HL-60/S4 treated with retinoic acid at 250 ng/mL for 4 days and 3 days (cell line): ENCODE results near the gene ZNF888.
"Not testable (repeated sequence)": the region's sequence is repeated elsewhere in the genome, so short reads cannot be mapped to it uniquely, and the experiment has no call there.

Experiments used
- in situ Hi-C: fragments of 300-500 bp; cut with MboI; formaldehyde crosslinking; loops from 2 replicates; pipeline ENCODE4 v1.7.0; 2022; ENCODE audit warnings: low sequenced_read_pairs

ZNF888 gene

DNA sequence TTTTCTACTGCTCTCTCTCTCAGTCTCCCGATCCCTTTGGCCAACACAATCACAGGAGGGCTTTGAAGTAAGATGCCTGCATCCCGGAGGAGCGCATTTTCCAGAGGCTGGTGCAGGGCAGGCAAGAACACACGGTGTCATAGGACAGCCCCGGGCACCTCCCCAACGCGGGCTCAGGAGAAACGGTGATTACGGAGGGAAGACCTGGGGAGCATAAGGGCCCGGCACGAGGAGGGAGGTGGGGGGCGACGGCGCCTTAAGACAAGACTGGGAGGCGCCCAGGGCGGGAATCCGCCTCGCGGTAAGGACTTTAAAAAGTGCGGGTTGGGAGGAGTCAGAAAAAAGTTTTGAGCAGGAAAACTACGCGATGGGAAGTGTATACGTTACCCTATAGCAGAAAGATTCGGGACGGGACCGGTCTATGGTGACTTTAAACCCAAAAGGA, 18.7 kb upstream of the ZNF888 start:
- in situ Hi-C loops, result no loop called here

DNA sequence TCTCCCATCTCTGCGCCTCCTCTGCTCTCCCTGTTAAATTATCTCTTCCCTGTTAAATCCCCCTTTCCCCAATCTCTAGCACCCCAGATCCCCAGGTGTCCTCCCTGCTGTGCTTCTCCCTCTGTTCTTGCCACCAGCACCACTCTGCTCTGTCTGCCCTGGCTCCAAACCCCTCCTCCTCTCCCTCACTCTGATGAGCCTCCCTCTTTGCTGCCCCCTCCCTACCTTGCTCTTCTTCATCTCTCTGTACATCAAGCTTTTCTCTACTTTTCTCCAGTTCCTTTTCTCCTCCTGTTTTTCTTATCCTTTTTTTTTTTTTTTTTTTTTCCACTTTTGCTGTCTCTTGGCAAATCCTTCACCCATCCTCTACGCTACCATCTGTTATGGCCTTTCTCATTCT, 18.3 kb upstream of the ZNF888 start:
- in situ Hi-C loops, result not testable (repeated sequence)

DNA sequence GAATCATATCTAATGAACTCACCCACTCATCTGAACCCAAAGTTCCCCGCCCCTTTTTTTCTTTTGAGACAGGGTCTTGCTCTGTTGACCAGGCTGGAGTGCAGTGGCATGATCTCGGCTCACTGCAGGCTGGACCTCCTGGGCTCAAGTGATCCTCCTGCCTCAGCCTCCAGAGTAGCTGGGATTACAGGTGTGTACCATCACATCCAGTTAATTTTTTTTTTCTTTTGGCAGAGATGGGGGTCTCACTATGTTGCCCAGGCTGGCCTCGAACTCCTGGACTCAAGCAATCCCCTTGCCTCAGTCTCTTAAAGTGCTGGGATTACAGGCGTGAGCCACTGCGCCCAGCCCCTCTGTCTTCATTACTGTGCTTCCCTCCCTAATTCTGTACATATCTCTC, 17.7 kb upstream of the ZNF888 start:
- in situ Hi-C loops, result not testable (repeated sequence)

GRCh38 chr19:52938761-52939160, 15.5 kb upstream of the ZNF888 start:
- in situ Hi-C loops, result no loop called here

GRCh38 chr19:52936954-52937325, 13.7 kb upstream of the ZNF888 start:
- in situ Hi-C loops, result no loop called here

DNA sequence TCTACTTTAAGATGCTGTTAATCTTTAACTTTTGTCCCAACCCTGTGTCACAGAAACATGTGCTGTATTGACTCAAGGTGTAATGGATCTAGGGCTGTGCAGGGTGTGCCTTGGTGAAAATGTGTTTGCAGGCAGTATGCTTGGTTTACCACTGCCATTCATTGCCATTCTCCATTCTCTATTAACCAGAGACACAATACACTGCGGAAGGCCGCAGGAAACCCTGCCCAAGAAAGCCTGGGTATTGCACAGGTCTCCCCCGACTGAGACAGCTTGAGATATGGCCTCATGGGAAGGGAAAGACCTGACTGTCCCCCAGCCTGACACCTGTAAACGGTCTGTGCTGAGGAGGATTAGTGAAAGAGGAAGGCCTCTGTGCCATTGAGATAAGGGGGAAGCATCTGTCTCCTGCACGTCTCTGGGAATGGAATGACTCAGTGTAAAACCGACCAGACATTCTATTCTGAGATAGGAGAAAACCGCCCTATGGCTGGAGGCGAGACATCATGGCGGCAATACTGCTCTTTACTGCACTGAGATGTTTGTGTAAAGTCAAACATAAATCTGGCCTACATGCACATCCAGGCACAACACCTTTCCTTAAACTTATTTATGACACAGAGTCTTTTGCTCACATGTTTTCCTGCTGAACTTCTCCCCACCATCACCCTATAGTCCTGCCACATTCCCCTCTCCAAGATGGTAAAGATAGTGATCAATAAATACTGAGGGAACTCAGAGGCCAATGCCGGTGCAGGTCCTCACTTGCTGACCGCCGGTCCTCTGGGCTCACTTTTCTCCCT, 13.1 kb upstream of the ZNF888 start:
- in situ Hi-C loops, result no loop called here

DNA sequence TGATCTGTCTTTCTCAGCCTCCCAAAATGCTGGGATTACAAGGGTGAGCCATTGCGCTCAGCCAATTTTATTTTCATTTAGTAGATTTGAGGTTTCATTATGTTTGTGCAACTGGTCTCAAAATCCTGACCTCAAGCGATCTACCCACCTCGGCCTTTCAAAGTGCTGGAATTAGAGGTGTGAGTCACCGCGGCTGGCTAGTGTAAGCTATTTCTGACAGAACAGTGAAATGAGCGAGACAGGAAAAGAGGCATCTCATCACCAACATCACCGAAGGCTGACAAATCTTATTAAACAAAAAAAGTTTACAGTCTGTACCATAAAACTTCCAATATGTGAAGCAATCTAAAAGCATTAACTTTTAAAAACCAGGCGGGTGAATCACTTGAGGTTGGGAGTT, 12.2 kb upstream of the ZNF888 start:
- in situ Hi-C loops, result no loop called here

DNA sequence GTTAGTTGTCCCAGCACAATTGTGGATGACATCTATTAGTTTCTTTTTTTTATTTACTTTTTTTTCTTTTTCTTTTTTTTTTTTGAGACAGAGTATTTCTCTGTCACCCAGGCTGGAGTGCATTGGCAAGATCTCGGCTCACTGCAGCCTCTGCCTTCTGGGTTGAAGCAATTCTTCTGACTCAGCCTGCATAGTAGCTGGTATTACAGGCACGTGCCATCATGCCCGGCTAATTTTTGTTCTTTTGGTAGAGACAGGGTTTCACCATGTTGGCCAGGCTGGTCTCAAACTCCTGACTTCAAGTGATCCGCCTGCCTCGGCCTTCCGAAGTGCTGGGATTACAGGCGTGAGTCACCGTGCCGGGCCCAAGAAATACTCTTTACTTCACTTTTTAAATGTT, 1.4 kb upstream of the ZNF888 start:
- in situ Hi-C loops, result not testable (repeated sequence)

DNA sequence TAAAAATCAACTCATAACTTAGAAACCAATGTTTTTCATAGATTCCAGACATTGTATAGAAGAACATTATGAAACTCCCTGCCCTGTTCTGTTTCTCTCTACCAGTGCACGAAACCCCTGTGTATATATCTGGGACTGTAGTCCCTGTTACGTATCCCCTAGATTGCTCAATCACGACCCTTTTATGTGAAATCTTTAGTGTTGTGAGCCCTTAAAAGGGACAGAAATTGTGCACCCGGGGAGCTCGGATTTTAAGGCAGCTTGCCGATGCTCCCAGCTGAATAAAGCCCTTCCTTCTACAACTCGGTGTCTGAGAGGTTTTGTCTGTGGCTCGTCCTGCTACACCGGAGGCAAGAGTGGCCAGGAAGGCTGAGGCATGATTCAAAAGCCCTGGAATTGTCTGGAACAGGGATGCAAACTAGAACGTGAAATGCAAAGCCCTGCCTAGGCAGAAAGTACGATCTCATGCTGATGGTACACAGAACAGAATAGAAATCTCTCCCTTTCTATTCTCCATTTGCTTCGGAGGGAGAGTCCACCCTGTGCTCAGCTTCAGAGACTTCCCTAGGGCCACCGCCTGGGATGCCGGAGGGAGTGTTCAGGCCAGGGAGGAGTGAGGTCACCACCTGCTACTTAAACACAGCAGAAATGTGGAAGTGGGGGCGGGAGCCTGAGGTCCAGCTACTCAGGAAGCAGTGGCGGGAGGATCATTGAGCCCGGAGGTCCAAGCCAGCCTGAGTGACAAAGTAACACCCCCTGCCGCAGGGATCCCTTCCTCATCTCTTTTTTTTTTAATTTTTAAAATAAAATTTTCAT, 758 bp upstream of the ZNF888 start:
- in situ Hi-C loops, result no loop called here

GRCh38 chr19:52917531-52917930, 5.7 kb downstream of the ZNF888 start:
- in situ Hi-C loops, result no loop called here

DNA sequence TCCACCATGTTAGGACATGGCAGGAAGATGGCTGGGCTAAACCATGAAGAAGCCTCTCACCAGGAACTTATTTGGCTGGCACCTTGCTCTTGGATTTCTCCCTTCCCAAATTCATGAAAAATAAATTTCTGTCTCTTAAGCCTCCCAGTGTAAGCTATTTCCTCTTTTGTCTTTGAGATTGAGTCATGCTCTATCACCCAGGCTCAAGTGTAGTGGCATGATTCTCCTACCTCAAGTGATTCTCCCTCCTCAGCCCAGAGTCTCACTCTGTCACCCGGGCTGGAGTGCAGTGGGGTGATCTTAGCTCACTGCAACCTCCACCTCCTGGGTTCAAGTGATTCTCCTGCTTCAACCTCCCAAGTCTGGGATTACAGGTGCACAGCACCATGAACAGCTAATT, 12.6 kb downstream of the ZNF888 start:
- in situ Hi-C loops, result no loop called here

DNA sequence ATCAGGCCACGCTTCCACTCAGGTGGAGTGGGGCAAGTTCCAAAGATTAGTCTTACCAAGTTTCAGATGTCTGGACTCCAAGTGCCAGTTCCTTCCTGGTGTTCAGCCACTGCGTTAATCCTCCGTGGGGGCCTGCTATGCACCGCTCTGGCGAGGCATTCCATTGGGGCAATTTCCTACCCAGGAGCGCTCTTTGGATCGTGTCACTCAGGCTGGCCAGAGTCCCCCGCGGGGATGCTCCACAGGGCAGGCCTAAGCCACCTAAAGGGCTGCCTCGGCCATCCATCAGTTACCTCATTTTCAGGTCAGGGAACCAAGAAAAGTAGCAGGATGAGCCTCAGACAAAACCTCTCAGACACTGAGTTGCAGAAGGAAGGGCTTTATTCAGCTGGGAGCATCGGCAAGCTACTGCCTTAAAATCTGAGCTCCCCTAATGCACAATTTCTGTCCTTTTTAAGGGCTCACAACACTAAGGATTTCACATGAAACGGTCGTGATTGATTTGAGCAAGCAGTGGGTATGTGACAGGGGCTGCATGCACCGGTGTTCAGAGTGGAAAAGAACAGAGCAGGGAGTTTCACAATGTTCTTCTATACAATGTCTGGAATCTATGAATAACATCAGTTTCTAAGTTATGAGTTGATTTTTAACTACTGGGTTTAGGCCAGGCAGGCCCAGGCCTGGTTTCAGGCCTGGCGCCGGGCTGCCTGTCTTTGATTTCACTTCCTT, 19.0 kb downstream of the ZNF888 start:
- in situ Hi-C loops, result not testable (repeated sequence)

- in situ Hi-C loops, result no loop called here
Measured at GRCh38 chr19:52901842-52902241, 21.4 kb downstream of the ZNF888 start.

- in situ Hi-C loops, result not testable (repeated sequence)
Measured at GRCh38 chr19:52898596-52898995, 24.6 kb downstream of the ZNF888 start.

DNA sequence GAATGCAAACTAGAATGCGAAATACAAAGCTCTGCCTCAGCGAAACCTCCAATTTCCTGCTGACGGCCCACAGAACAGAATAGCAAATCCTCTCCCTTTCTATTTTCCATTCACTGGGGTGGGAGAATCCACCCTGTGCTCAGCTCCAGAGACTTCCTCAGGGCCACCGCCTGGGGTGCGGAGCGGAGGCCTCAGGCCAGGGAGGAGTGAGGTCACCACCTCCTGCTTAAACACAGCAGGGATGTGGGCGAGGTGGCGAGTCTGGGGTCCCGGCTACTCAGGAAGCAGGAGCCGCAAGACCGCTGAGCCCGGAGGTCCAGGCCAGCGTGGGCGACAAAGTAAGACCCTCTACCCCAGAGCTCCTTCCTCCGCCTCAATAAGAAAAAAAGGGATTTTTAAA, 25.1 kb downstream of the ZNF888 start:
- in situ Hi-C loops, result no loop called here

- in situ Hi-C loops, result no loop called here
Measured at GRCh38 chr19:52897138-52897935, 25.9 kb downstream of the ZNF888 start, which contains the start of gene ZNF320. TSS of gene ZNF320 (minus strand) at chr19:52897635. CDS start at chr19:52890255, 7,380 bp downstream.

DNA sequence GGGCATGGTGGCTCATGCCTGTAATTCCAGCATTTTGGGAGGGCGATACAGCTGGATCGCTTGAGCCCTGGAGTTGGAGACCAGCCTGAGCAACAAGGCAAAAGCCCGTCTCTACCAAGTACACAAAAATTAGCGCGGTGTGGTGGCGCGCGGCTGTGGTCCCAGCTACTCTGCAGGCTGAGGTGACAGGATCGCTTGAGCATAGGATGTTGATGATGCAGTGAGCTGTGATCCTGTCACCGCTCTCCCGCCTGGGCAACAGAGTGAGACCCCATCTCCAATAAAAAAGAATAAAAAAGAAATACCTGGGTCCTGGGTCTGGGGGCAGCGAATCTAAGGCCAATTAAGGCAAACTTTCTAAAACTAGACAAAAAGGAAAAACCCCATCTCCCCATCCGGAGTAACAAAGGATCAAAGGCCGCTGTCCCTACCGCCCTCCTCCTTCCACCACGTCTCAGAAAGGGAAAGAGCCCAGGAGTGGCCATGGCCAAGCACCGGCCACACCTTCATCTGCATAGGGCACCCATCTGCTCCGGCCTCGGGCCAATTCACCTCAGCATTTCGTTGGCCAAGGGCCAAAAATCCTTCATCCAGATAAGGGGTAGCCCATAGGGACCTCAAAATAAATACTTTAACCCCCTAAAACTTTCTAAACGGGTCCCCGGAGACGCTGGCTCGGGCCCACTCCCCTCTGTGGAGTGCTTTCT, 26.6 kb downstream of the ZNF888 start:
- in situ Hi-C loops, result no loop called here

- in situ Hi-C loops, result no loop called here
Measured at GRCh38 chr19:52891336-52891735, 31.9 kb downstream of the ZNF888 start.

GRCh38 chr19:52889931-52890330, 33.3 kb downstream of the ZNF888 start:
- in situ Hi-C loops, result no loop called here

- in situ Hi-C loops, result no loop called here
Measured at GRCh38 chr19:52889076-52889475, 34.2 kb downstream of the ZNF888 start.
